HG03139 (cell line): ENCODE data around the gene PFN4.

ENCODE experiments used
- ATAC-seq: cut with Tn5 transposase; IDR thresholded peaks from one replicate; pipeline ENCODE4 v1.9.1; 2021; ENCODE audit not compliant: unreplicated experiment

Gene PFN4

DNA sequence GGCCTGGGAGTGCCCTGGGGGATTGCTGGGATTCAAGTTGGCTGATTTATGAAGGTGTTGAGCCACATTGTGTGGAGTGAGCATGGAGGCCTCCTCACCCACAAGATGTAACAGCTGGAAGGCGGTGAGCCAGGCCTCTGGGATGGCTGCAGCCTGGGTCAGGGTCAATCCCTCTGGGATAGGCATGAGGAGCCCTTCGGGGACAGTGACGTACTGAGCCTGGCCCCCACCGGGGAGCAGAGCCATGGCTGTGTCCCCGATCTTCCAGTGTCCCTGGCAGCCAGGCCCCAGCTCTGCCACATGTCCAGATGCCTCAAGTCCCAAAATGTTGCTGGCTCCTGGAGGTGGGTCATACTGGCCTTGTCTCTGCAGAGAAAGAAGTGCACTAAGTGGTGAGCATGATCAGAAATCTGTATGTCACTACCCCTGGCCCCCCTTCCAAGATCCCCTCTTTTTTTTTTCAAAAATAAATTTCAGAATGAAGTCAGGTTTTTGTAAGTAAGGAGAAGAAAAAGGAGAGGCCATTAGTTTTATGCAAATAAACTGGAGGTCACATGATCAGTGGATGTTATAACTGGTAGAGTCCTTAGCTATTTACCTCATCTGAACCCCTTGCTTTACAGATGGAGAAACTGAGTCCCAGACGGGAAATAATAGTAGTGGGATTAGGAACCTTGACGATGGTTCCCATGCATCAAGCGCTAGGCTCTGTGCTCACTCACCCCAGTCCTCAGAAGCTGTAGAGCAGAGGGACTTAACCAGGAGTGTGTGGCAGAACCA lies 40.2 kb downstream of the PFN4 start:
- no peak for ATAC-seq

DNA sequence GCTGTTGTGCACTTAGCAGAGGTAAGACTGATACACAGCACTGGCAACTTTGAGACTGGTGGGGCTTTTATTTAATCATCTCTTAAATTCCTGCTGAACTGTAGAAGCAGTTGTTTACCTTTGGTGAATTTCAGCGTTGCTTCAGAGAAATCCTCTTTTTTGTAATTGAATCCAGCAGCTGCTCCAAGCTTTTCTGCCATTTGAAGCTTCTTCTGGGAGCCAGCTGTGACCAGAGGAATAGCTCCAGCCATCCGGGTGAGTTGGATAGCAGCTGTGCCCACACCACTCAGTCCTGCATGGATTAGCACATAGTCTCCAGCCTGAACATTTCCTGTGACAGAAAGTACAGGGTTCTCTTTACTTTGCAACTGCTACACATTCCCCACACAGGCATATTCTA lies 42.4 kb downstream of the PFN4 start:
- ATAC-seq, result no peak

DNA sequence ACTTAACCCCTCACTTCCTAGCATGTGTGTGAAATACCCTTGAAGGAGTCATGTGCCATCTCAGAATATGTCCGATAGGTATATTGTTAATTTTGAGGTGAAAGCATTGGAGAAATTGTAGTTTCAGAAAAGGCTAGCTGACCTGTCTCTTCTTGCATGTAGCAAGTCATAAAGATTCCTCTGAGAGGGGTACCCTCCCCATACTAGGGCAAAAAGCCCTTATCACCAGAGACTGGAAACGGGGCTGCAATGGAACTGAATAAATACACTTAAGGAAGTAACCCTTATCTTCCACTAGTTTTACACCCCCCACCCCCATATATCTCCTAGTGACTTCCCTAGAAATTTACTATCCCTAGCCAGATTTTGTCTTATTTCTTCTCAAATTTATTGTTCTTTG lies 45.3 kb downstream of the PFN4 start:
- no peak for ATAC-seq

DNA sequence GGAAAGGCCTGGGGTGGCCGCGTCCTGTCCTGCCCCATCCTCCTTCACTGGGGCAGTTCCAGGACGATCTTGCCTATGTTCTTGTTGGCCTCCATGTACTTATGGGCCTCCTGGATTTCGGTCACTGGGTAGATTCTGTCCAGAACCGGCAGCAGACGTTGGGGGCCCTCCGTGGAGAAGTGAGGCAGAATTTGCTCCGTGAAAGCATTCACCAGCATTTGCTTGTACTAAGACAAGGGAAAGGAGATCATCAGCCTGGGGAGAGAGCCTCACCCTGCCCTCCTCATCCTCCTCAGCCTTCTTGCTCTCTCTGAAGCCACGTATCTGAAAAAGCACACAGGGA lies 45.6 kb downstream of the PFN4 start:
- ATAC-seq, result no peak

DNA sequence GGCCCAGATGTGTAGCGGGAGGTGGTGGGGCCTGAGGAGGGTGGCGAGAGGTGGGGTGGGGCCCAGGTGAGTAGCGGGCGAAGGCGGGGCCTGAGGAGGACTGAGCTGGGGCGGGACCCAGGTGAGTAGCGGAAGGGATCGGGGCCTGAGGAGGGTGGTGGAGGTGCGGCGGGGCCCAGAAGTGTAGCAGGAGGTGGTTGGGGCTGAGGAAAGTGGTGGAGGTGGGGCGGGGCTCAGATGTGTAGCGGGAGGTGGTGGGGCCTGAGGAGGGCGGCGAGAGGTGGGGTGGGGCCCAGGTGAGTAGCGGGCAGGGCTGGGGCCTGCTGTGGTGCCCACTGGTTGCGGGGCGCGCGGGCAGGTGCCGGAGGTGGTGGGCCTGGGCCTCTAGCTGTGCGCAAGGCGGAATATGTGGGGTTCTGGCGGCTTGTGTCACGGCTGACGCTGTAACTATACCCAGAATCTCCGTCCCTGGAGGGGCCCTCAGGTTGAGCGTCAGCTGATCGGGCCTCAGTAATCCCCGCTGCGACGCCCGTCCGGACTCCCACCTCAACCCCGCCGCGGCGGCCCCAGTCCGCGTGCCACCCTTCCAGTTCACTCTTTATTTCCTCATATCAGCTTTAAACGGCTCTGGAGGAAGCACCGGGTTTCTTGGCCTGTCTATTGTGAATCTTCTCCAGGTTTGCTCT lies 46.1 kb downstream of the PFN4 start:
- ATAC-seq, result no peak

DNA sequence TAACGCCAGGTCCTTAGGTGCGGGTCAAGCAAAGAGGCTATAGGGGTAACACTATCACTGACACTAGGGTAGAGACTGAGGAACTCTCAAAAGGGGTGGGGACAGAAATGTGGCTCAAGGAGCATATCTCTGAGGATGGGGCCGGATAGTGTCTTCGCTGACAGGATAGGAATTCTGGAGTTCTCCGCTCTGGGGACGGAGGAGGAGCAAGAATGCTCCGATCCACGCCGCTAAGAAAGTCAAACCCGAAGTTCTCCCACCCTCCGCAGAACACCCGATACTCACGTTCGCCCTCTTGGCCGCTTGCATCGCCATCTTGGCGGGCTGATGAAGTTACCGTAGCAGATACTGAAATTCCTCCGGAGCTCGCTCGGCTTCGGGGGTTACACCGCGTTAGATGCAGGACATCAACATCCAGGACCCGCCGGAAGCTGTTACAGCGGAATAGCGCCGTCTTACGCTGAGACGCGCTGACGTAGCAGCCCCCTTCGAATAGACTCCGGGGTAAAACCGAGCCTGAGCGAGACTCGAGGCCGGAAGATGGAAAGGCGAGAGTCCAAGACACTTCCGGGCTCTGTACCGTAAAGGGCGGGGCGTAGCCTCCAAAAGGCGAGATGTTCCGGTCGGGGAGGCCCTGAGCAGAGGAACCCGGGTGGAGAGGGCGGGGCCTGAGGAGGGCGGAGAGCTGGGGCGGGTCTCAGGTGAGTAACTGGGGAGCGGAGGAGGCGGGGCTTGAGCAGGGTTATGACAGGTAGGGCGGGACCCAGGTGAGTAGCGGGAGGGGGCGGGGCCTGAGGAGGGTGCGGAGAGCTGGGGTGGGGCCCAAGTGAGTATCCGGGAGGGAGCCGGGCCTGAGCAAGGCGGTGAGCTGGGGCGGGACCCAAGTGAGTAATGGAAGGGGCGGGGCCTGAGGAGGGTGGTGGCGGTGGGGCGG lies 47.0 kb downstream of the PFN4 start, which contains the start of gene SF3B6:
Gene SF3B6 (minus strand): TSS at position 412 of the 934 bp plus-strand sequence. CDS start 97 bp downstream, at position 315.
- ATAC-seq, result peak; percentile 92

DNA sequence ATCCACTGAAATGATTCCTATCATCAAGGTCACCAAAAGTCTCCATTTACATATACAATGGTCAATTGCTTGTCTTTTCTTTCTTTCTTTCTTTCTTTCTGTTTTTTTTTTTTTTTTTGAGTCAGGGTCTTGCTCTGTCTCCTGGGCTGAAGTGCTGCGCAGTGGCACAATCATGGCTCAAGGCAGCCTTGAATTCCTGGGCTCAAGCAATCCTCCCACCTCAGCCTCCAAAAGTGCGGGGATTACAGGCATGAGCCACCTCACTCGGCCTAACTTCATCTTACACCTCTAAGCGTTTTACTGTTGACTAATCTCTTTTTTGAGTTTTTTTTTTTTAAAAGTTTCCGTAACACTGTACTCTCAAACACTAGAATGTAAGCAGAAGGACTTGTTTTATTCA lies 47.9 kb downstream of the PFN4 start:
- no peak for ATAC-seq

DNA sequence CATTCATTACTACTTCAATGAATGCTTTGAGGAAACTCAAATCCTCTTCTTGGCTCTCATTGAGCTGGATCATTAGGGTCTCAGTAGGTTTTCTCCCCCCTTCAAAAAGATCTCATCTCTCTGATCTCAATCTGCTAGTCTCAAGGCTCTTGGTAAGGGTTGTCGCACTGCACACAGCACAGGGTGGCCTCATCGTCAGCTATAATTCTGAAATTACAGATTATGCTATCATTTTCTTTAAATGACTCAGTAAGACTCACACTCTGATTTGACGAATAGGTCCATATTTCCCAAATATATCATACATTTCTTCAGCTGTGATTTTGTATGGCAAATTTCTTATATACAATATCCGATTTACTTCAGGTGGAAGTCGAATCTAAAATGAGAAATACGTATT lies 49.3 kb downstream of the PFN4 start:
- no peak for ATAC-seq

DNA sequence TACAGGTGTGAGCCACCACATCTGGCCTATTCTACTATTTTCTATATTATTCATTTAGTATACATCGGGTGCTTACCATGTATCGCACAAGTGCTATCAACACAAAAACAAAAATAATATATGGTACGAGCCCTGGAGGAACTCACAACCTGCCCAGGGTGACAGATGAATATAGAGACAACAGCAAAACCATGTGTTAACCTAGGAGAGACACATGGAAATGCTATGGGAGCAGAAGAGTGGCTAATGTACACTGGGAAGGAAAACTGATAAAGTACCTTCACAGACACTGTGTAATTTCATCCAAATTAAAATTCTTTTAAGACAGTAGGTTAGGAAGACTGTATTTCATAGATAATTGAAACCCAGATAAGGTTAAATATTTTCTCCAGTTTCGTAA lies 50.9 kb downstream of the PFN4 start:
- no peak for ATAC-seq

DNA sequence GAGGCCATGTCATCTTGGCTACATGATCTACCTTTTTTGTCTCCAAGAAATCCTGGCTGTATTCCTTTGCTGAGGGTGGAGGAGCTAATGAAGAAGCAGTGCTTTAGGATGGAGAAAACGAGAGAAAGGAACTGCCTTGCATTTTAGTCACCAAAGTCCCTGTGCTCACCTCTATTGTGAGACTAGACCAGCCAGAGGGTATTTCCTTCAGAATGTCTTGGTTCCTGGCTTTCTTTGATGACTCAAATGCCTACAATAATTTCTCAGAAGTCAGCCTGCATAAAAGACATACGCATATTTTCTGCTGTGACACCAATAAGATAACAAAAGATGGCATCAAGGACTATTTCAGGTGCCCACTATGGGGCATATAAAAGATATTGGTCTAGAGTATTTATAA lies 57.8 kb downstream of the PFN4 start:
- no peak for ATAC-seq
